ENCODE measurements around the gene ZNF613. TPM values are rescaled to one million over a fixed set of nuclear protein-coding genes. Genes with fewer than 3 reads are reported as not detected.
A peak's percentile ranks its signal among the peaks of the same experiment; 100 is the strongest.
"Not testable (repeated sequence)": the region's sequence is repeated elsewhere in the genome, so short reads cannot be mapped to it uniquely, and the experiment has no call there.

Gene ZNF613
- total RNA-seq, 2 donors from 2014 or later: 4.1 to 5.2 TPM

- Histone ChIP-seq H3K36me3 (peaks cover 79% of the 10 kb centered on the region), H3K4me1 (peaks cover 0 to 6% of the 10 kb centered on the region in 2 donors), H3K27me3 (no peaks in the 10 kb centered on the region), H3K9me3 (peaks cover 16 to 82% of the 10 kb centered on the region in 2 donors), H3K4me3 (no peak overlapping the region), H3K27ac (no peak overlapping the region)
- TF ChIP-seq, protein P1, sequence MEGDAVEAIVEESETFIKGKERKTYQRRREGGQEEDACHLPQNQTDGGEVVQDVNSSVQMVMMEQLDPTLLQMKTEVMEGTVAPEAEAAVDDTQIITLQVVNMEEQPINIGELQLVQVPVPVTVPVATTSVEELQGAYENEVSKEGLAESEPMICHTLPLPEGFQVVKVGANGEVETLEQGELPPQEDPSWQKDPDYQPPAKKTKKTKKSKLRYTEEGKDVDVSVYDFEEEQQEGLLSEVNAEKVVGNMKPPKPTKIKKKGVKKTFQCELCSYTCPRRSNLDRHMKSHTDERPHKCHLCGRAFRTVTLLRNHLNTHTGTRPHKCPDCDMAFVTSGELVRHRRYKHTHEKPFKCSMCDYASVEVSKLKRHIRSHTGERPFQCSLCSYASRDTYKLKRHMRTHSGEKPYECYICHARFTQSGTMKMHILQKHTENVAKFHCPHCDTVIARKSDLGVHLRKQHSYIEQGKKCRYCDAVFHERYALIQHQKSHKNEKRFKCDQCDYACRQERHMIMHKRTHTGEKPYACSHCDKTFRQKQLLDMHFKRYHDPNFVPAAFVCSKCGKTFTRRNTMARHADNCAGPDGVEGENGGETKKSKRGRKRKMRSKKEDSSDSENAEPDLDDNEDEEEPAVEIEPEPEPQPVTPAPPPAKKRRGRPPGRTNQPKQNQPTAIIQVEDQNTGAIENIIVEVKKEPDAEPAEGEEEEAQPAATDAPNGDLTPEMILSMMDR (IDR thresholded peaks at IDR 0.05): no peak
- no peak for DNase-seq (ENCODE audit: low spot score)
These were observed 36.0 kb upstream of the ZNF613 start for GRCh38 chr19:51891193-51891747.

DNA sequence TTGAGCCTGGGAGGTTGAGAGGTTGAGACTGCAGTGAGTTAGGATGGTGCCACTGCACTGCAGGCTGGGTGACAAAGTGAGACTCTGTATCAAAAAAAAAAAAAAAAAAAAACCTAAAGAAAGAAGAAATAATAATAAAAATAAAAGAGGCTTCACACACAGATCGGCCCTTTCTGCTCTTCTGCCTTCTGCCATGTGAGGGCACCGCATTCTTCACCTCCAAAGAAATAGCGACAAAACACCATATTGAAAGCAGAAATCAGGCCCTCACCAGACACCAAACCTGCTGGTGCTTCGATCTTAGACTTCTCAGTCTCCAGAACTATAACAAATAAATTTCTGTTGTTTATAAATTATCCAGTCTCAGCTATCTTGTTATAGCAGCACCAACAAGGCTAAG lies 25.4 kb upstream of the ZNF613 start:
- Histone ChIP-seq H3K4me3 (no peak overlapping the region), H3K4me1 (peaks cover 0 to 15% of the 10 kb centered on the region in 2 donors), H3K36me3 (peaks cover 34% of the 10 kb centered on the region), H3K27ac (no peak overlapping the region), H3K27me3 (no peaks in the 10 kb centered on the region), H3K9me3 (peaks cover 0 to 19% of the 10 kb centered on the region in 2 donors)
- no peak for DNase-seq (ENCODE audit: low spot score)
- TF ChIP-seq, protein P1 (IDR thresholded peaks at IDR 0.05): no peak

- Histone ChIP-seq H3K4me3 (no peak overlapping the region), H3K27me3 (no peaks in the 10 kb centered on the region), H3K36me3 (peaks cover 21% of the 10 kb centered on the region), H3K4me1 (peaks cover 0 to 15% of the 10 kb centered on the region in 2 donors), H3K27ac (no peak overlapping the region), H3K9me3 (peaks cover 0 to 16% of the 10 kb centered on the region in 2 donors)
- TF ChIP-seq, protein P1 (IDR thresholded peaks at IDR 0.05): no peak
- no peak for DNase-seq (ENCODE audit: low spot score)
These were observed 24.1 kb upstream of the ZNF613 start for GRCh38 chr19:51903192-51903591.

GRCh38 chr19:51904331-51905165 lies 22.7 kb upstream of the ZNF613 start, which contains the start of gene ZNF649:
Gene ZNF649, minus strand, starts transcription at chr19:51905017. Its CDS starts 4,910 bp downstream, at chr19:51900107.
- Histone ChIP-seq H3K9me3 (peaks cover 0 to 10% of the 10 kb centered on the region in 2 donors), H3K4me3 (peak within 1 kb of the TSS; percentile 70 to 82), H3K36me3 (peaks cover 7% of the 10 kb centered on the region), H3K27me3 (no peaks in the 10 kb centered on the region), H3K27ac (peak within 1 kb of the TSS; percentile 84 to 86), H3K4me1 (peaks cover 0 to 15% of the 10 kb centered on the region in 2 donors)
- TF ChIP-seq, protein P1 (IDR thresholded peaks at IDR 0.05): peak in 1 of 2 donors; percentile 23
- DNase-seq (ENCODE audit: low spot score): peak; percentile 83

DNA sequence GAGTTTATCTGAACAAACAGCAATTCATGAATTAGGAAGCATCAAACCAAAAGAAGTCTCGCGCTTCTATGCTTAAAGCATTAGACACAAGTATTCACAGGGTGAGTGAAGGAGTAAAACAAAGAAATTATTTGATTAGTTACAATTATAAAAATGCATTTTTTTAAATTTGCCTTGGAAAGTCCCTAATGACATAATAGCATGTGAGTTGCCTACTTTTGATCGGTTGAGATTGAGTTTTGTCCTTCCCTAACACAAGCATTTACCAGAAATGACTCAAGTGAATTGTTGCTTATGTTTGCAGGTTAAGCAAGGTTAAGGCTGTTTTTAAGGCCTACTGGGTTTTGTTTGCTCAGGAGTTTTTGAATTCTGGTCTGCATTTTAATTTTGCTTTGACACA lies 22.1 kb upstream of the ZNF613 start:
- peaks cover under 1% of the 10 kb centered on the region for H3K36me3 ChIP-seq
- H3K9me3 ChIP-seq: peaks cover 0 to 10% of the 10 kb centered on the region in 2 donors
- H3K4me3 ChIP-seq: peak overlapping the region in 1 of 2 donors; percentile 70
- H3K27me3 ChIP-seq: no peaks in the 10 kb centered on the region
- peak overlapping the region in 1 of 2 donors; percentile 84 for H3K27ac ChIP-seq
- DNase-seq (ENCODE audit: low spot score): no peak
- TF ChIP-seq, protein P1 (IDR thresholded peaks at IDR 0.05): no peak
- H3K4me1 ChIP-seq: peaks cover 0 to 15% of the 10 kb centered on the region in 2 donors

DNA sequence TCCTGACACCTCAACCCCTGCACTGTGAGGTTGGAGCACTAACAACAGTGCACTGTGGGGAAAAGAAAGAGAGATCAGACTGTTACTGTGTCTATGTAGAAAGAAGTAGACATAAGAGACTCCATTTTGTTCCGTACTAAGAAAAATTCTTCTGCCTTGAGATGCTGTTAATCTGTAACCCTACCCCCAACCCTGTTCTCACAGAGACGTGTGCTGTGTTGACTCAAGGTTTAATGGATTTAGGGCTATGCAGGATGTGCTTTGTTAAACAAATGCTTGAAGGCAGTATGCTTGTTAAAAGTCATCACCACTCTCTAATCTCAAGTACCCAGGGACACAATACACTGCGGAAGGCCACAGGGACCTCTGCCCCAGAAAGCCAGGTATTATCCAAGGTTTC lies 21.6 kb upstream of the ZNF613 start:
- H3K4me3 ChIP-seq; H3K9me3 ChIP-seq; H3K27me3 ChIP-seq; DNase-seq (ENCODE audit: low spot score); H3K27ac ChIP-seq; H3K36me3 ChIP-seq: not testable (repeated sequence)
- peaks cover 0 to 15% of the 10 kb centered on the region in 2 donors for H3K4me1 ChIP-seq

GRCh38 chr19:51906108-51906507 lies 21.2 kb upstream of the ZNF613 start:
- H3K4me3 ChIP-seq; DNase-seq (ENCODE audit: low spot score); H3K27ac ChIP-seq; H3K9me3 ChIP-seq; H3K27me3 ChIP-seq; H3K36me3 ChIP-seq: not testable (repeated sequence)
- peaks cover 0 to 15% of the 10 kb centered on the region in 2 donors for H3K4me1 ChIP-seq

DNA sequence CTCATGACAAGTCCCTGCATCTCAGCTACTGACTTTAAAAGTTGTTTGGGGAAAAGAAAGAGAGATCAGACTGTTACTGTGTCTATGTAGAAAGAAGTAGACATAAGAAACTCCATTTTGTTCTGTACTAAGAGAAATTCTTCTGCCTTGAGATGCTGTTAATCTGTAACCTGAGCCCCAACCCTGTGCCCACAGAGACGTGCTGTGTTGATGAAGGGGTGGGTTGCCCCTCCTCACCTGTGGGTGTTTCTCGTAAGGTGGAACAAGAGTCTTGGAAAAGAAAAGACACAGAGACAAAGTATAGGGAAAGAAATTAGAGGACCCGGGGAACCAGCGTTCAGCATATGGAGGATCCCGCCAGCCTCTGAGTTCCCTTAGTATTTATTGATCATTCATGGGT lies 19.3 kb upstream of the ZNF613 start:
- not testable (repeated sequence) for H3K27me3 ChIP-seq; H3K4me3 ChIP-seq; H3K27ac ChIP-seq; H3K9me3 ChIP-seq; H3K36me3 ChIP-seq; DNase-seq (ENCODE audit: low spot score)
- H3K4me1 ChIP-seq: peaks cover 0 to 11% of the 10 kb centered on the region in 2 donors
